ENCODE results near the gene DCDC2.
"Not testable (repeated sequence)": the region's sequence is repeated elsewhere in the genome, so short reads cannot be mapped to it uniquely, and the experiment has no call there.

The DCDC2 gene

GRCh38 chr6:24378473-24379097 is 20.7 kb upstream of the DCDC2 start:
- DNase-seq, result no peak

GRCh38 chr6:24376871-24377270 is 19.0 kb upstream of the DCDC2 start:
- no peak for DNase-seq

- DNase-seq, result no peak
These were observed 16.8 kb upstream of the DCDC2 start for GRCh38 chr6:24374612-24375011.

GRCh38 chr6:24365103-24365633 is 7.3 kb upstream of the DCDC2 start:
- not testable (repeated sequence) for DNase-seq

- not testable (repeated sequence) for DNase-seq
These were observed 4.5 kb upstream of the DCDC2 start for GRCh38 chr6:24362363-24362762.

GRCh38 chr6:24359640-24360454 is 2.0 kb upstream of the DCDC2 start:
- peak; percentile 69 to 82 (median 76) for DNase-seq

- peak in 1 of 6 experiments; percentile 35 for DNase-seq
These were observed 461 bp upstream of the DCDC2 start for GRCh38 chr6:24358219-24358821.

GRCh38 chr6:24356310-24356973 is 1.4 kb downstream of the DCDC2 start:
- no peak for DNase-seq

GRCh38 chr6:24355393-24355792 is 2.5 kb downstream of the DCDC2 start:
- DNase-seq, result no peak

GRCh38 chr6:24353861-24354260 is 4.0 kb downstream of the DCDC2 start:
- no peak for DNase-seq

- no peak for DNase-seq
These were observed 5.4 kb downstream of the DCDC2 start for GRCh38 chr6:24352434-24352833.

- DNase-seq, result no peak
These were observed 12.9 kb downstream of the DCDC2 start for GRCh38 chr6:24344976-24345375.

GRCh38 chr6:24340998-24341938 is 16.6 kb downstream of the DCDC2 start:
- DNase-seq, result no peak

GRCh38 chr6:24339932-24340331 is 17.9 kb downstream of the DCDC2 start:
- DNase-seq, result no peak

GRCh38 chr6:24334285-24334684 is 23.6 kb downstream of the DCDC2 start:
- no peak for DNase-seq

- no peak for DNase-seq
These were observed 25.5 kb downstream of the DCDC2 start for GRCh38 chr6:24332317-24332716.

GRCh38 chr6:24330137-24330732 is 27.6 kb downstream of the DCDC2 start:
- DNase-seq, result no peak

- no peak for DNase-seq
These were observed 28.4 kb downstream of the DCDC2 start for GRCh38 chr6:24329451-24329850.

- DNase-seq, result no peak
These were observed 28.8 kb downstream of the DCDC2 start for GRCh38 chr6:24329022-24329421.

- no peak for DNase-seq
These were observed 30.1 kb downstream of the DCDC2 start for GRCh38 chr6:24327756-24328155.

- no peak for DNase-seq
These were observed 31.9 kb downstream of the DCDC2 start for GRCh38 chr6:24325978-24326377.

- no peak for DNase-seq
These were observed 33.2 kb downstream of the DCDC2 start for GRCh38 chr6:24324617-24325016.

Measured in stimulated activated naive CD4-positive, alpha-beta T cell (primary cell).